HCT116 (cell line): Measurements from ENCODE around the gene GHDC. TPM values are rescaled to one million over a fixed set of nuclear protein-coding genes. Genes with fewer than 3 reads are reported as not detected.
"Not testable (repeated sequence)": the region's sequence is repeated elsewhere in the genome, so short reads cannot be mapped to it uniquely, and the experiment has no call there.

ENCODE experiments used
- ATAC-seq: fragments of 200-7000 bp; cut with Tn5 transposase; 2 replicates; pipeline ENCODE4 v1.9.1; 2020; ENCODE audit warnings: mild to moderate bottlenecking, moderate library complexity
- BruUV-seq: library from RNA; stranded (reverse); fragments of 400-500 nt; replicated peaks from 2 replicates; lab custom pipeline; 2021; lab: Mats Ljungman, UMichigan
- CTCF ChIA-PET: fragments of 300-600 bp; sonication (Branson Sonifier 250); formaldehyde crosslinking; loops from one replicate; lab custom pipeline; 2021; ENCODE audit warnings: antibody characterized with exemption; lab: Charles Lee
- POLR2A ChIA-PET: fragments of 300-600, 350-600 bp; sonication (Branson Sonifier 250); formaldehyde crosslinking; loops from one replicate; lab custom pipeline; 2021; ENCODE audit warnings: antibody characterized with exemption; lab: Charles Lee
- RAD21 ChIA-PET, 2 experiments: fragments of 300-600 bp; sonication (Branson Sonifier 250); formaldehyde crosslinking; loops; one replicate each; lab custom pipeline; 2023; ENCODE audit warnings: low total read pairs in 2 of 2; ENCODE audit not compliant: uncharacterized antibody in 2 of 2, unreplicated experiment in 2 of 2, low non-redundant PET in 1 of 2; lab: Charles Lee
- DNase-seq: peaks from one replicate; pipeline ENCODE4 v3.0.0-alpha.2; 2010; ENCODE audit warnings: low read depth, low spot score
- H2AFZ ChIP-seq: fragments of 200-600 bp; shearing (Covaris generic), sonication (generic); 2 replicates; pipeline ENCODE4 v1.6.1; 2017; ENCODE audit warnings: low read depth, mixed run types, mixed read lengths, antibody characterized with exemption, low read length; ENCODE audit not compliant: poor library complexity, severe bottlenecking
- H3K27ac ChIP-seq: 2 replicates; pipeline ENCODE4 v1.5.1; 2012; ENCODE audit warnings: low read depth, low read length
- H3K27me3 ChIP-seq: fragments of 200-600 bp; sonication (generic); 2 replicates; pipeline ENCODE4 v1.6.1; 2016; ENCODE audit warnings: mixed run types, low read length, mixed read lengths; ENCODE audit not compliant: insufficient read depth
- H3K36me3 ChIP-seq, 2 experiments: fragments of 200-500 bp in 1 of 2; fragments of 200-600 bp in 1 of 2; sonication (Bioruptor generic) in 1 of 2; sonication (generic) in 1 of 2; 2 replicates each; pipeline versions ENCODE4 v1.5.1 to v1.6.1; 2014 to 2016; ENCODE audit warnings: low read length in 2 of 2, inconsistent platforms in 1 of 2, mixed read lengths in 1 of 2, mixed run types in 1 of 2; ENCODE audit not compliant: insufficient read depth in 2 of 2, control insufficient read depth in 1 of 2
- H3K4me1 ChIP-seq, 2 experiments: fragments of 200-600 bp in 1 of 2; sonication (generic) in 1 of 2; 2 replicates each; pipeline versions ENCODE4 v1.5.1 to v1.6.1; 2012 to 2017; ENCODE audit warnings: low read length in 2 of 2, inconsistent platforms in 1 of 2, mild to moderate bottlenecking in 1 of 2, mixed read lengths in 1 of 2, mixed run types in 1 of 2, moderate library complexity in 1 of 2; ENCODE audit not compliant: insufficient read depth in 2 of 2, control insufficient read depth in 1 of 2
- H3K4me2 ChIP-seq: fragments of 200-600 bp; sonication (generic); 2 replicates; pipeline ENCODE4 v1.6.1; 2017; ENCODE audit warnings: mixed run types, low read length, mixed read lengths
- H3K4me3 ChIP-seq, 2 experiments: fragments of 200-600 bp in 1 of 2; sonication (generic) in 1 of 2; replicated peaks in 1 of 2; 2 replicates each; pipeline ENCODE4 v1.5.1; 2011 to 2016; ENCODE audit warnings: low read length in 2 of 2, control low read depth in 1 of 2, low read depth in 1 of 2, mild to moderate bottlenecking in 1 of 2, mixed read lengths in 1 of 2, mixed run types in 1 of 2
- H3K79me2 ChIP-seq: fragments of 200-600 bp; sonication (generic); 2 replicates; pipeline ENCODE4 v1.6.1; 2017; ENCODE audit warnings: mild to moderate bottlenecking, mixed run types, low read length, moderate library complexity, mixed read lengths; ENCODE audit not compliant: insufficient read depth
- H3K9ac ChIP-seq: fragments of 200-600 bp; sonication (generic); 2 replicates; pipeline ENCODE4 v1.6.1; 2016; ENCODE audit warnings: low read length, mixed read lengths
- H3K9me2 ChIP-seq: fragments of 200-600 bp; sonication (generic), shearing (Covaris generic); 2 replicates; pipeline ENCODE4 v1.6.1; 2017; ENCODE audit warnings: mixed run types, mild to moderate bottlenecking, moderate library complexity; ENCODE audit not compliant: insufficient read depth
- H3K9me3 ChIP-seq, 2 experiments: fragments of 200-500 bp in 1 of 2; fragments of 200-600 bp in 1 of 2; sonication (Bioruptor generic) in 1 of 2; sonication (generic) in 1 of 2; 2 replicates each; pipeline ENCODE4 v1.6.1; 2014 to 2017; ENCODE audit warnings: low read length in 2 of 2, mixed read lengths in 2 of 2, inconsistent platforms in 1 of 2, low read depth in 1 of 2, mild to moderate bottlenecking in 1 of 2, mixed run types in 1 of 2, moderate library complexity in 1 of 2; ENCODE audit not compliant: control insufficient read depth in 1 of 2, insufficient read depth in 1 of 2
- H4K20me1 ChIP-seq: fragments of 200-600 bp; sonication (generic), shearing (Covaris generic); 2 replicates; pipeline ENCODE4 v1.6.1; 2017; ENCODE audit warnings: mixed run types, mild to moderate bottlenecking, moderate library complexity; ENCODE audit not compliant: insufficient read depth
- ATF3 ChIP-seq: IDR thresholded peaks from 2 replicates; pipeline ENCODE4 v1.6.1; 2012
- CEBPB ChIP-seq: IDR thresholded peaks from 2 replicates; pipeline ENCODE4 v1.6.1; 2012; ENCODE audit warnings: low read depth
- FOSL1 ChIP-seq: IDR thresholded peaks from 2 replicates; pipeline ENCODE4 v1.6.1; 2012; ENCODE audit warnings: low read depth
- JUND ChIP-seq: IDR thresholded peaks from 2 replicates; pipeline ENCODE4 v1.6.1; 2012
- POLR2A ChIP-seq: IDR thresholded peaks from 2 replicates; pipeline ENCODE4 v1.7.0; 2011; ENCODE audit warnings: borderline replicate concordance; ENCODE audit not compliant: insufficient read depth, insufficient read length; ENCODE audit errors: extremely low read depth
- RAD21 ChIP-seq: IDR thresholded peaks from 2 replicates; pipeline ENCODE4 v1.6.1; 2012; ENCODE audit warnings: low read depth, mild to moderate bottlenecking
- SIN3A ChIP-seq: IDR thresholded peaks from 2 replicates; pipeline ENCODE4 v1.6.1; 2012; ENCODE audit warnings: low read depth
- SRF ChIP-seq: IDR thresholded peaks from 2 replicates; pipeline ENCODE4 v1.6.1; 2012; ENCODE audit warnings: low read depth
- ZFX ChIP-seq: fragments of 450-650 bp; IDR thresholded peaks from 2 replicates; pipeline ENCODE4 v1.6.1; 2017
- intact Hi-C: fragments of 100-400 bp; cut with micrococcal nuclease; formaldehyde crosslinking; loops from 2 replicates; pipeline ENCODE4 v1.10.0; 2022
- total RNA-seq: library from RNA; stranded (reverse); gene quantifications from one replicate; pipeline ENCODE4 v1.2.1, GENCODE V29; 2021; ENCODE audit not compliant: unreplicated experiment

The GHDC gene
- total RNA-seq, 1 experiment from 2014 or later, result 13.2 TPM

DNA sequence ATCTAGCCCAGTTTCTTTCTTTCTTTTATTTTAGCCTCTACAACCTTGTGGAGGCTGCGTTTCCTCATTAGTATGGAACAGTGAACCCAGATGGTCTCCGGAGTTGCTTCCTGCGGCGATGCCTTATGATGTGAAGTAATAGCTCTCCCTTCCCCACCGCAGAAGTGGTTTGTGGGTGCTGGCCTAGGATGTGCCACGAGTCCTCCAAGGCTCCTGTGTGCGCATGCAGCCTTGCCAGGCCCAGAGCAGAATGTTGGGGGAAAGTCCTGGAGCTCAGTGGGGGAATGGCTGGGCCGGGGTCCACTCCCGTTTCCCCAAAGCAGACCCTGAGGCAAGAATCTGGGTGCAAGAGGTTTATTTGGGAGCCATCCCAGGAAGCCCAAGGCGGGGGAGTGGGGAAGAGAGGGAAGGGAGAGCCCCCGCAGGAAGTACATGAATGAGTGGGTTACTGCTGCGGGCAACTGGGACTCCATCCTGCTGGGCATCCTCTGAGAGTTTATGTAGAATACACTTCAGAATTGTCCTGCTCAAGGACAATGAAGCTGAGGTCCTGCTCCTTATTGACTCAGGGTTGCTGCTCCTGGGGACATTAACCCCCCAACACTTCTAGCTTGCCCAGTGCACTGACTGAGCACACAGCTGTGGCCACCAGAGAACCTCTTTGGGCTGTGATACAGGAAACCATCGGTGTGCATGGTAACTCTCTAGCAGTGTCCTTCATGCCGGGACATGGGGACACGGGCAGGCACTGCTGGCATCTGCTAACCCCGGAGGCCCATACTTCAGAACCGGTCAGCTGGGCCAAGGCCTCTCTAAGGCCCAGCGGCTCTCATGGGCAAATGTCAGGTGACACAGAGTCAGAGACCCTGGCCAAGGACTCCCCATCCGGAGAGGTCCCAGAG lies 5.3 kb downstream of the GHDC start:
- BruUV-seq, result no TSS peak
- H3K9me2 ChIP-seq, result no peaks in the 10 kb centered on the region
- ChIA-PET RAD21 (no interaction called here), CTCF (no interaction called here), POLR2A (no interaction called here)
- no peaks in the 10 kb centered on the region for H3K79me2 ChIP-seq
- H3K27ac ChIP-seq, result no peak overlapping the region
- H3K36me3 ChIP-seq, result no peaks in the 10 kb centered on the region
- no peak for ATAC-seq
- H3K27me3 ChIP-seq, result no peaks in the 10 kb centered on the region
- no peak for DNase-seq
- H3K4me3 ChIP-seq, result no peak overlapping the region
- H4K20me1 ChIP-seq, result no peaks in the 10 kb centered on the region
- intact Hi-C loops, result no loop called here
- no peaks in the 10 kb centered on the region for H3K9me3 ChIP-seq
- peaks cover 11 to 22% of the 10 kb centered on the region in 2 experiments; a peak in 3 of 4 replicates for H3K4me1 ChIP-seq
- H3K4me2 ChIP-seq, result no peak overlapping the region
- H2AFZ ChIP-seq, result no peak overlapping the region
- TF ChIP-seq FOSL1 (no peak), ZFX (no peak), SRF (no peak), CEBPB (no peak), SIN3A (no peak), RAD21 (no peak)
- H3K9ac ChIP-seq, result no peak overlapping the region

- Histone ChIP-seq H3K27me3 (no peaks in the 10 kb centered on the region), H3K27ac (no peak overlapping the region), H3K36me3 (no peaks in the 10 kb centered on the region), H3K4me2 (no peak overlapping the region), H3K79me2 (no peaks in the 10 kb centered on the region), H3K4me1 (peaks cover 15 to 24% of the 10 kb centered on the region in 2 experiments), H3K9ac (no peak overlapping the region), H3K4me3 (no peak overlapping the region), H3K9me3 (no peaks in the 10 kb centered on the region), H3K9me2 (no peaks in the 10 kb centered on the region), H2AFZ (no peak overlapping the region), H4K20me1 (no peaks in the 10 kb centered on the region)
- TF ChIP-seq SIN3A, result no peak
- TF ChIP-seq JUND, result no peak
- TF ChIP-seq ATF3, result no peak
- TF ChIP-seq POLR2A, result no peak
- intact Hi-C loops, result no loop called here
- ChIA-PET RAD21 (no interaction called here), CTCF (no interaction called here), POLR2A (no interaction called here)
- ATAC-seq (no peak), DNase-seq (no peak)
- BruUV-seq, result no TSS peak
Measured at GRCh38 chr17:42187833-42188232, 6.5 kb downstream of the GHDC start.

GRCh38 chr17:42186191-42186590 lies 8.1 kb downstream of the GHDC start:
- BruUV-seq, H3K4me3 ChIP-seq, H3K27ac ChIP-seq, ATAC-seq, H3K4me2 ChIP-seq, POLR2A ChIA-PET, H2AFZ ChIP-seq, H3K79me2 ChIP-seq, H3K36me3 ChIP-seq, H3K9me3 ChIP-seq, DNase-seq, H3K9me2 ChIP-seq, H3K9ac ChIP-seq, intact Hi-C loops, H4K20me1 ChIP-seq, H3K27me3 ChIP-seq, RAD21 ChIA-PET: not testable (repeated sequence)
- CTCF ChIA-PET, result interaction anchor here (0.8 to 1.6 kb wide), 2 partner anchors 8 to 36 kb away, joined by 3 to 4 read pairs; partner anchors contain the start of gene GHDC
- peaks cover 14 to 27% of the 10 kb centered on the region in 2 experiments for H3K4me1 ChIP-seq
